HG03520 (cell line): ENCODE results near the gene CAMK2D.

Source experiments
- ATAC-seq: cut with Tn5 transposase; IDR thresholded peaks from one replicate; pipeline ENCODE4 v1.9.1; 2021; ENCODE audit warnings: mild to moderate bottlenecking, moderate library complexity; ENCODE audit not compliant: unreplicated experiment

The CAMK2D gene

DNA sequence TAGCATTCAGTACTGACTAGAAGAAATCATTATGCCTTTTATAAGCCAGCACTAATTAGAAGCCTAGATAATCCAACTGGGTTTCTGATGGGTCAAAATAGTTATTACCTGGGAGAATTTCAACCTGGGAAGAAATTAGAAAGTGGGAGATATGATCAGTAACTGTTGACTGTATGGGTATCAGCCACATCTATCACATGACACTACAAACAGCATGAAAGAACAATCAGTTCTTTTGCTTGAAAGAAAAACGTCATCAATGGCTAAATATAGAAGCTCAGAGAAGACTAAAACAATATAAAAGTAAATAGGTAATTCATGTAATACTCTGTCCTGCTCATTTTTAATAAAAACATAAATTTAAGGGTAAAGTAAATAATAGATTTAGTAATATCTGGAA is 145.1 kb downstream of the CAMK2D start:
- ATAC-seq, result no peak

DNA sequence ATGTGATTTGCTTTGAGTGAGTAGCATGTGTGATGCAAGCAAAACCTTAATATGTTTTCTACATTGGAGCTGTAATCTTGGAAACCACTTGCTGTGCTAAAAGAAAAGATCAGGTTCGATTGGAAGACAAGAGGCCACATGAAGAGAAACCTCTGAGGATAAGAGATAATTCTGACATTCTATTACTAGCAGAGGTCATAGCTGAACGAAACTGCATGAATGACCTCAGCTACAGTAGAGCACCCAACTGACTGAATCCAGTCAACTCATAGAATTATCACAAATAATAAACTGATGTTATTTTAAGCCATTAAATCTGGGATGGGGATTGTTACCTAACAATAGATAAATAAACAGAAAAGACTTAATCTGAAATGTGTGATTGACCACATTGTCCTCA is 147.1 kb downstream of the CAMK2D start:
- ATAC-seq, result no peak

DNA sequence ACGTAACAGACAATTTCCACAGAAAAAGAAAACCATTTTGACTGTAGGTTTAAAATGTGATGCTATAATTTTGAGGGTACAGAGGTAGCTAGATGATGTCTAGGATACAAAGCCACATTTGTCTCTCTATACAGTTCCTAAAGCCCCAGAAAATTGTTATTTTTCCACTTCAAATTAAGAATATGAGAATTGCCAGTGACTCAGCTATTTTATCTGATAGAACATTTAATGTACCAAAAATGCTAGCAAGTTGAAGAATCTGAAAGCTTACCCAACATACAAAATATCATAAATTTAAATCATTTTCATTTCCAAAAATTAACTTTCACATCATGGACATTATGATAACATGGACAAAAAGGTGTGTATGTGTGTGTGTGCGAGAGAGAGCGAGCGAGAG is 148.0 kb downstream of the CAMK2D start:
- ATAC-seq, result no peak

DNA sequence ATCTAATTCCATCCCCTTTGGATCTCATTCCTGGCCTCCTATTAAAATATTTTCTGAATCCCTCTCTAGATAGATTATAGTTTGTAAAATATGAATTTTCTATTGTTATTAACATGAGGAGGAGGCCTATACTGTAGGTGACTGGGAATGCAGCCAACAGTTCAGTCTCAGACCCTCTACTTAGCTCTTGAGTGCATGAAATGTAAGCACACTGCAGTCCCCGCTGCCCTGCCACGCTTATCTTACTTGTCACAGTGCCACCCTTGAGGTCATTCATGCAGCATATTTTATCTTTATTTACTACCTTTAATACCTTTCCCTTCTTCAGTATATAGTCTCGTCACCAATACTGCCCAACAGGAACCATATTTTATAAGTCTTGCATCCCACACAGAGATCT is 151.0 kb downstream of the CAMK2D start:
- ATAC-seq, result no peak

DNA sequence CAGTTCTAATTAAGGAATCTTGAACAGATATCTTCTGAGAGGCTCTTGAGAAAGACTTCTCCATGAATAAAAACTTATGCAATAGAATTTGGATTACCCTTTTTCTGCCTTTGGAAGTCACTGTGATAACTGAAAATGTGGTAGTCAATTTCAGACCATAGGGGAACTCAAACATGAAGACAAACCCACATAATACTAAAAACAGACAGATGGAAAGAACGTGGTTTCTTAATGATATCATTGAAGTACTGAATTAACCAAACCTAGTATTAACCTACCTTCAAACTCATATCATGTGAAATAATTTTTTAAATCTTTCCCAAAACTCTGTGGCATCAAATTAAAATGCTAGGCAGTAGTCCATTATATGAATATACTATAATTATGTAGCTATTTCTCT is 153.5 kb downstream of the CAMK2D start:
- ATAC-seq, result no peak

DNA sequence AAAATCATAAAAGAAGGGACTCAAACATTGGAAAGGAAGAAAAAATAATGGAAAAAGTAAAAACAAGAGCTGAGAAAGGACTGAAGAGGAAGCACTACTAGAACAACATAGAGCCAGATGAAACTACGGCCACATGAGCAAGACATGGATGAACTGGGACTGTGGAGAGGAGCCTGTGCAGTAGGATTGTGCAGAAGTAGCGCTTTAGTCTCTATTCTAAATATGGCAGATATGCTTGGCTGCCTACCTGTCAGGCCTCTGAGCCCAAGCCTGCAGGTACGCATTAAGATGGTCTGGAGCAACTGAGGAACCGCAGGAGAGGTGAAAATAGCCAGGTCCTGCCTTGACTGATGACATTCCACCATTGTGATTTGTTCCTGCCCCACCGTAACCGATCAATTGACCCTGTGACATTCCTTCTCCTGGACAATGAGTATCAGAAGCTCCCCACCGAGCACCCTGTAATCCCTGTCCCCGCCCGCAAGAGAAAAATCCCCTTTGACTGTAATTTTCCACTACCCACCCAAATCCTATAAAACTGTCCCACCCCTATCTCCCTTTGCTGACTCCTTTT is 154.3 kb downstream of the CAMK2D start:
- ATAC-seq, result no peak

DNA sequence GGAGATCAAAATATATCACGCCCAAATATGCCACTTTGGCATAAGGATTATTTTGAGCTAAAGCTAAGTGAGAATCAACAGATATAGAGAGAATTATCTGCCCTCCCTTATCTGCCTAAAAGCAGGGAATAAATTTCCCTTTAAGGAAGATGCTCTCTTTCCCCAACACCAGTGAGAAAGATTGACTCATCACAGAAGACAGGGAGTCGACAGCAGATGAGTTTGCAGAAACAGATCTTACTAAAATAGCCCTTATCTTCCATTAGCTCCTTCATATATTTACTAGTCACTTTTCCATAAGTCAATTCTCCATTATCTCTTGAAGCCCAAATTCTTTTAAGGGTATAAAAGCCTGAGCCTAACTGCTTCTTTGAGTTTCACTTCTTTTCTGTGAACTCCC is 156.6 kb downstream of the CAMK2D start:
- ATAC-seq, result no peak

DNA sequence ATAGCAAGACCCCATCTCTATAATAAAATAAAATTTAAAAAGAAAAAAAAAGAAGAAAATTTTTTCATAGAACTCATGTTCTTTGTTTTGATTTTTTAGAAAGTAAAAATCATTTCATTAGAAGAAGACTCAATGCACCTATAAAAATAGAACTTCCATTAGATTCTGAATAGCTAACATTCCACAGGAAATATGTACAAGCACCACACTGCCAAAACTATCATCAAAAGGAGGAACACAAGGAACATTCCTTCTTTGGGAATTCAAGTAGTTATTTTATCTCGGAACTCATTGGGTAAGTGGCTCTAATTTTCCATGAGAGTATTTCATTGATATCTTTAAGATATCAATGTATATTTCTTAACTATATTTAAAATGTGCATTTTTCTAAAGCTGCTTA is 157.6 kb downstream of the CAMK2D start:
- ATAC-seq, result no peak

DNA sequence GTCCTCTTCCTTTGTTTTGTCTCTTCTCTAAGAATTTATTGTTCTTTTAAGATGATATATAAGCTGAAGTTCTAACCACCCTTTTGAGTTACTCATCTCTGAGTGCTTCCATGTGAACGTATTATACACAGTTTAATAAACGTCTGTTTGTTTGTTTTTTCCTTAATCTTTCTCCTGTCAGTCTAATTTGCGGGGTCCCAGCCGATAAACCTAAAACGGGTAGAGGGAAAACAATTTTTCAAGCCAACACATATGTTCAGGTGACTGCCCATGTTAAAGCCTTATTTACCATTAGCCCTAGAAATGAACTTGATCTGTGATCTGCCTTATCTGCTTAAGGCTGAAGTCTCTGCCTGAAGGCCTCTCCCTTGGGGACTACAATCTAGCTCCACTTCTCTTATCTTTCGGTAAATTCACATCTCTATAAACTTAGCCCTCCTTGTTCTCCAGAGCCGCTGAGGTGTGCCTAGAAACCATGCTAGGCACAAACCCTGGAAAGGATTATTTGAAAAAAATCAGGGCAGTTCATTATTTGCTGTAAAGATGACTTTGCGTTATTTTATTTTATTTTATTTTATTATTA is 158.8 kb downstream of the CAMK2D start:
- no peak for ATAC-seq

DNA sequence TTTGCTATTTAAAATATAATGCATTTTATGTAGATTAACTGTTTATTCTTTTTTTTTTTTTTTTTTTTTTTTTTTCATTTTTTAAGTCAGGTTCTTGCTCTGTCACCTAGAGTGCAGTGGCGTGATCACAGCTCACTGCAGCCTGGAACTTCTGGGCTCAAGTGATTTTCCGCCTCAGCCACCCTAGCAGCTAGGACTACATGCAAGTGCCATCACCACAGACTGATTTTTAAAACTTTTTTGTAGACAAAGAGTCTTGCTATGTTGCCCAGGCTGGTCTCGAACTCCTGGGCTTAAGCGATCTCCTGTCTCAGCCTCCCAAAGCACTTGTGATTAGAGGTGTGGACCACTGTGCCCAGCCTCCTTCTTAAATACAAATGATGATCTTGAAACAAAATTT is 159.9 kb downstream of the CAMK2D start:
- ATAC-seq, result no peak

DNA sequence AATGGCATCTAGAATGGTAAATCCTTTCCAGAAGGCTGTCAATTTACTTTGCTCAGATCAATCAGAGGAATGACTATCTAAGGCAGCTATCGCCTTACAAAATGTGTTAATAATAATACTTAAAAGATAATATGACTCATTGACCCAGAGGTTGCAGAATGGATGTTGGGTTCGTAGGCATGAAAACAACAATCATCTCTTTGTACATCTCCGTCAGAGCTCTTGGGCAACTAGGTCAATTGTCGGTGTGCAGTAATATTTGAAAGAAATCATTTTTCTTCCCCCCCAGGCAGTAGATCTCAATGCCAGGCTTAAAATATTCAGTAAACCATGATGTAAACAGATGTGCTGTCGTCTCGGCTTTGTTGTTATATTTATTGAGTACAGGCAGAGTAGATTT is 165.1 kb downstream of the CAMK2D start:
- no peak for ATAC-seq

DNA sequence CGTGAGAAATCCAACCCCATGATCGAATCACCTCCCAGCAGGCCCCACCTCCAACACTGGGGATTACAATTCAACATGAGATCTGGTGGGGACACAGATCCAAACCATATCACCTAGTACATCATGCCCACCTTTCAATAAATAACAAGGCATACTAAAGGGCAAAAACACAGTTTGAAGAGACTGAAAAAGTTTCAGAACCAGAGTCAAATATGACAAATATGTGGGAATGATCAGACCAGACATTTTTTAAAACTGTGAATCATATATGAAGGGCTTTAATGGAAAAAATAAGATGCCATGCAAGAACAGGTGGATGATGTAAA is 167.3 kb downstream of the CAMK2D start:
- ATAC-seq, result no peak

DNA sequence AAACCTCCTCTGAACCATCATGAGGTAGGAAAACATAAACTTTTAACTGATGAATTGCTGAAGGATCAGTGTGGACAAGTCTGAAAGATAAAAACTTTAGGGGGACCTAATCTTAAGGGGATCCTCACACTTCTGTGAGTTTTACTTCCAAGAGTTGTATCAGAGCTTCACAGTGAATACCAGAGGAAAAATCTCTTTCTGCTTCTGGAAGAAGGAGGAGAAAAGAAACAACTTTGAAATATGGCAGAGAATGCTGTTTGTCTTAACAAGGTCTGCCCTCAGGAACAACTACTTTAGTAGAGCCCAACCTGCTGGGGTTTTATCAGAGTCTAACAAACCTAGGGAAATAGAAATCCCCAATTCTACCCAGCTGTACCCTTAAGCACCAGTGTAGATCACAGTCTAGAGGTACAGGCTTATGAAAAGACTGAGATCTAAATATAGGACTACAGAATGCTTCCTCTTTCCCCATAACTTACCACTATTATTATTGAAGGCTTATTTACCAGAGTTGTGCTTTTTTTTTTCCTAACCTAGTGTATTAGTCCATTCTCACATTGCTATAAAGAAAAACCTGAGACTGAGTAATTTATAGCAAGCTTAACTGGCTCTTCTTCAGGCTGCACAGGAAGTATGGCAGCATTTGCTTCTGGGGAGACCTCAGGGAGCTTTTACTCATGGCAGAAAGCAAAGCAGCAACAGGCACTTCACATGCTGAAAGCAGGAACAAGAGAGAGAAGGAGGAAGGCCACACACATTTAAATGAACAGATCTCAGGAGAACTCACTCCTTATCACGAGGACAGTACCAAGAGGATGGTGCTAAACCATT is 167.9 kb downstream of the CAMK2D start:
- ATAC-seq, result peak; percentile 67

DNA sequence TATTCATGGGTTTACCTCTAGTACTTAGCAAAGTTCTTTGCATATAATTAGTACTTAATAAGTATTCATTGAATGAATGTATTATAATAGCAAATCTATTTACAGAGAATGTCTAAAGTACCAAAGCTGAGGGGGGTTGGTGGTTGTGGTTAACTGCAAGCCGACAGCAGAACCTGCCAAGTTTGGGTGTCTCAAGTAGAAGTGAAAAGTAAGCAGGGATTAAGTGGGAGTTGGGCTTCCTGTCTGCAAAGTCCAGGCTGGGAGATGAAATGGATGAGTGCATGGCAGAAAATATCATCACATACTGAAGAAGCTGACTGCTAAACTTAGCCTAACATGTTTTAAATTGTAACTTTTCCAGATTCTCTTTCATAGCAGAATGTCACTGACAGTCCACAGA is 169.6 kb downstream of the CAMK2D start:
- no peak for ATAC-seq

DNA sequence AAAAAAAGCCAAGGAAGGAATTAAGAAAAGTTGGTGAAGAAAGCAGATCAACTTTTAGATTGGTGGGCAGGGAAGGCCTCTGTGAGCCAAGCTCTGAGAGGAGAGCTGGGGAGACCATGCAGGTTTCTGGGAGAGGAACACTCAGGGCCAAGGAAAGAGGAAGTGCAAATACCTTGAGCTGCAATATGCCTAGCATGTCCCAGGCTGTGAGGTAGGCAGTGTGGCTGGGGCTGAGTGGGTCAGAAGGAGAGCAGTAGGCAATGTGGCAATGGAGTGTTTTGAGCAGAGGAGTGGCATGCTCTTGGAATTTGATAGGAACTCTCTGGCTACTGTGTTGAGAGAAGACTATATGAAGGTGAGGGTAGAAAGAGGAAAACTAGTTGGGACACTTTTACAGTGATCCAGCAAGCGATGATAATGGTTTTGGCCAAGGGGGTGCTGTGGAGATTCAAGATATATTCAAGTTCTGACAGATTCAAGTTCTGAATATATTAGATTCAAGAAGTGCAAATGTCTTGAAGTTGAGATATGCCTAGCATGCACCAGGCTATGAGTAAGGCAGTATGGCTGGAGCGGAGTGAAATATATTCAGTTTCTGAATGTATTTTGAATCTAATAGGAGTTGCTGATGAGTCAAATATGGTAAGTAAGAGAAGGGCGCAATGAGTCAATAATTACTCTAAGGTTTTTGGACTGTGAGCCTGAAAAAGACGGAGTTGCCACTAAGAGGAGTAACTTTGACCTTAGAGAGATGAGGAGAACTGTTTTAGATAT is 172.5 kb downstream of the CAMK2D start:
- no peak for ATAC-seq

DNA sequence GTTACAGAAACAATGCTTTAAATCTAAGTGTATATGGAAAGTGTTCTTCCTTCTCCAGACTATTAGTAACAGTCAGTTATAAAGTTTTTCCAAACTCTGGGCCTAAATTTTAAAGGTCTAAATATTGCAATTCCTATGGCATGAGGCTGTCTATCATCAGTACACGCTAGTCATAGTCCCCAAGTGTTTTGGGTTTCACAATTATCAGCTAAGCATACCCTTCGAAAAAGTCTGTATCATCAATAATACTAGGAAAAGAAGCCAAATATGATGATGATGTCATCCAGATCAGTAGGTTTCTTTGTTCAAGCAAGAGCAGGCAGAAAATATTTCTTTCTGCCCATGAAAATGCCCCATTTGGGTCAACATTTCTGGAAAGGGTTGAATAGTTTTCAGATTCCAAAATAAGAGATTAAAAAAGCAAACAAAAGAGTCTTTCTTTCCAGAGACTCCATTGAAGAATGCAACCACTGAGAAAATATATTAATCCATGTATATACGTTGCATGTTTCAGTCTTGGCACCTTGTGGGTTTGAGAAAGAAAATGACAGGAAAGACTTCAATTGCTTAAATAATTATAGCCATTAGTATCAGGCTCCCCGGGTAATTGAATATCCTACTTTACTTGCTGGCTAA is 173.8 kb downstream of the CAMK2D start:
- ATAC-seq, result no peak

DNA sequence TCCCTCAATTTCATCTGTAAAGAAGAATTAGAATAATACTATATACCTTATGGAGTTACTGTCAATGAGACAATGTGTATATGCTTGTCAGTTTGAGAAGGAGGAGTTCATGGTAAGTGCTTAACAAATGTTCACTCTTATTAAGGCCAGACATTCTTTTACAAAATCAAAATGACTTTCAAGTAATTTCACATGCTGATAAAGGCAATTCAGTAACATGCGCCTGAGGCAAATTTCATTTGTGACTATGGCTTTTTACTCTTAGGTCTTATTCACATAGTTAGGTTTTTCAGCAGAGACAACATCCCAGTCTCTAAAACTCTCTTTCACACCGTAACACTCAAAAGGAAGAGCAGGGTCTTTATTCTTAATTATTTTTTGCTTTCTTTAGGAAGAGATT is 174.4 kb downstream of the CAMK2D start:
- ATAC-seq, result no peak

DNA sequence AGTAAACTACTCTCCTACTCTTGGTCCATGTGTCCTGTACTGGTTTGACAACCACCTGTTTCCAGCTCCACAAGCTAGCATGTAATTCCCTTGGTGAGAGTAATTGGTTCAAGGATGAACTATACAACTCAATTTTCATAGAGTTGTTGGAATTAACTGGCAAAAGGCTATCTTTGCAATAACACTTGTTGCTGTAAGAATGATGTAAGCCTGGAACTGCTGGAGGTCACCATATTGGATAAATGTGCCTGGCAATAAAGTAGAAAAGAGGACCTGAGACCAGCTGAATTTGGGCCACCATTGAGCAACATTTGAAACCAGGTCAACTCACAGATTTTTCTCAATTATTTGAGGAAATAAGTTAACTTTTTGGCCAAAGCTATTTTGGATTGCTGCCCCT is 175.5 kb downstream of the CAMK2D start:
- ATAC-seq, result no peak

DNA sequence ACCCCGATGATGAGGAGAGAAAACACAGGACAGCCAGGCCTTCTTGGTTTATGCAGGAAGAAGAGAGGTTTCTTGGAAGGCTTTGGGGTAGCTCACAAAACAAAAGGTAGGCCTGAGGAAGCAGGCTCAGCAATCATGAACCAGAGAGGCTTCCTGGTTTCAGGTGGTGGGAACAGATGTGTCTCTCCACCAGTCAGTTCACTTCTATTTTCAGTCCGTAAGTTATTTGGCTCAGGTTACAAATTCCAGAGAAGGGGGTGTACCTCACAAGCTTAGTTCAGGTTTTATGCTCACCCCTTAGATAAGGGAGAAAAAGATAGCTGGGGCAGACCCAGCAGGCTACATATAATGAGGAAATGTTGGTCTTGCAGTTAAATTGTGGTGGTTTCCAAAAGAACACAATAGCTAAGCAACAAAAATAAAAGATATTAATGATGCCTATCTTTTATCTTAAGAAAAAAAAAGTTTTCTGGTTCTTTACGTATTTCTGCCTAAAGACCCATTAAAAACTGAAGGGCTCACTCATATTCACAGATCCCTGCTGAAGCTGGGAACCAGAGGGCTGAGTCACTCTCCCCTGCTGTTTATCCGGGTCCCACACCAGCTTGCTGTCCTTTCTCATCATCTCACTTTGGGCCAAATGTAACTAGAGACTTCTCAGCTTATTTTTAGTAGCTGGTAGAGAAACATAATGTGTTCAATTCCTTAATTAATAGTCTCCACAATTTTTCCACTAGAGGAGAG is 177.0 kb downstream of the CAMK2D start:
- ATAC-seq, result no peak

DNA sequence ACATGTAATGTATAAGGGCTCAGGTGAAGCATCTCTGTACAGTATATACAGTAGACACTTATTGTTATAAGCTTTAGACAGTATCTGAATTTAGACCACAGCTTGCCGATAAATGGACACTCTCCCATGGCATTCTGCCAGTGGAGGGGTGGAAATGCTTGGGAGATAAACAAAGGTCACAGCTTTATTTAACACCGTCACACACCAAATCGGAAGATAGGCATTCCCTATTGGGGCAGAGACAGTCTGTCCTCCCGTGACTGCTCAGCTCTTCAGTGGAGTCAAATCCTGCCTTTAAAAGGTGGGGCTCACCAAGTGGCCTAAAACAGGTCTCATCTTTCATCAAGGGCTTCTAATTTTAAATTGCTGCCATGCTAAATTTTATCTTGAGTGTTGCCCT is 178.8 kb downstream of the CAMK2D start:
- no peak for ATAC-seq

DNA sequence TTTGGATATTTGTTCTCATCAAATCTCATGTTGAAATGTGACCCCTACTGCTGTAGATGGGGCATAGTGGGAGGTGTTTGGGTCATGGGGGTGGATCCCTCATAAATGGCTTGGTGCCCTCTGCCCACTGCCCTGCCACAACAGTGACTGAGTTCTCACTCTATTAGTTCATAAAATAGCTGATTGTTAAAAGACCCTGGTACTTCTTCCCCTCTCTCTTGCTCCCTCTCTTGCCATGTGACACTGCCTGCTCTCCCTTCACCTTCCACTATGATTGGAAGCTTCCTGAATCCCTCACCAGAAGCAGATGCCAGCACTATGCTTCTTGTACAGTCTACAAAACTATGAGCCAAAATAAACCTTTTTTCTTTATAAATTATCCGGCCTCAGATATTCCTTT is 182.2 kb downstream of the CAMK2D start:
- no peak for ATAC-seq
